ENCODE measurements around the gene PARM1. TPM values are rescaled to one million over a fixed set of nuclear protein-coding genes. Genes with fewer than 3 reads are reported as not detected.

The PARM1 gene
- total and polyA plus RNA-seq, 9 of the 15 experiments (the other 6 are each of a cell fraction or from before 2014, with no cell fraction given): 0.07 TPM; not detected in 8

- no peaks in the 10 kb centered on the region for H4K20me1 ChIP-seq (replicated peaks; ENCODE audit: control insufficient read depth, insufficient read depth, low read length)
- H3K9ac ChIP-seq (ENCODE audit: insufficient read depth in 1 of 2, low read depth in 2 of 2, low read length in 2 of 2): no peak overlapping the region
- no peaks in the 10 kb centered on the region for H3K36me3 ChIP-seq (ENCODE audit: control insufficient read depth, insufficient read depth, low read length)
- DNase-seq (ENCODE audit: extremely low read depth in 1 of 4, low spot score in 3 of 4) (no peak), FAIRE-seq (no peak), ATAC-seq (no peak)
- no peak overlapping the region for H2AFZ ChIP-seq (ENCODE audit: low read depth, low read length)
- H3K4me3 ChIP-seq: no peak overlapping the region
- CTCF ChIA-PET (ENCODE audit: low intra/inter-chr PET ratio): no interaction called here
- H3K27me3 ChIP-seq (ENCODE audit: control insufficient read depth in 2 of 2, insufficient read depth in 2 of 2, low read length in 2 of 2): peaks cover 3 to 22% of the 10 kb centered on the region in 2 experiments; a peak in 3 of 5 replicates
- WGBS (ENCODE audit: insufficient coverage, low coverage, missing lambda C conversion rate): 0% methylated on average over 4 of the region's 4 CpGs
- no peaks in the 10 kb centered on the region for H3K79me2 ChIP-seq (ENCODE audit: control insufficient read depth, insufficient read depth, low read length)
- no TSS peak for BruUV-seq (replicated peaks)
- TF ChIP-seq U2AF2 (optimal IDR thresholded peaks at IDR 0.05; ENCODE audit: low read depth, low read length) (no peak), ZKSCAN1 (IDR thresholded peaks at IDR 0.05; ENCODE audit: low read depth, low read length) (no peak), PTBP1 (IDR thresholded peaks at IDR 0.05; ENCODE audit: low read depth, low read length) (no peak), EP300 (IDR thresholded peaks at IDR 0.05; ENCODE audit: low read length) (no peak), PRMT5 (CRISPR knock-in tag; IDR thresholded peaks at IDR 0.05) (no peak), ZFPM2 (CRISPR knock-in tag; IDR thresholded peaks at IDR 0.05) (no peak), ZNF384 (IDR thresholded peaks at IDR 0.05; ENCODE audit: low read depth, low read length) (no peak), SREBF2 (CRISPR knock-in tag; IDR thresholded peaks at IDR 0.05) (no peak)
- no peak overlapping the region for H3K4me2 ChIP-seq (ENCODE audit: insufficient read depth, low read length)
- no peak overlapping the region for H3K27ac ChIP-seq (ENCODE audit: extremely low read depth, low read depth, low read length)
- intact Hi-C loops (cut with micrococcal nuclease) (no loop called here), in situ Hi-C loops (cut with MboI) (no loop called here)
- H3K9me3 ChIP-seq (replicated peaks; ENCODE audit: control insufficient read depth, insufficient read depth, low read depth, low read length): no peaks in the 10 kb centered on the region
- POLR2A ChIA-PET: no interaction called here
- H3K4me1 ChIP-seq (replicated peaks in 1 of 2; ENCODE audit: control insufficient read depth in 2 of 2, insufficient read depth in 2 of 2, low read length in 2 of 2): peaks cover 0 to 12% of the 10 kb centered on the region in 2 experiments; a peak in 2 of 5 replicates
- H3K9me1 ChIP-seq (ENCODE audit: control insufficient read depth, insufficient read depth, low read length): no peaks in the 10 kb centered on the region
These were observed 2.8 kb upstream of the PARM1 start for GRCh38 chr4:74930162-74930561.

GRCh38 chr4:74931376-74931775 lies 1.5 kb upstream of the PARM1 start:
- no peak for FAIRE-seq
- Histone ChIP-seq H3K9me3 (replicated peaks; ENCODE audit: control insufficient read depth, insufficient read depth, low read depth, low read length) (no peaks in the 10 kb centered on the region), H3K9ac (ENCODE audit: insufficient read depth in 1 of 2, low read depth in 2 of 2, low read length in 2 of 2) (no peak overlapping the region), H3K4me1 (replicated peaks in 1 of 2; ENCODE audit: control insufficient read depth in 2 of 2, insufficient read depth in 2 of 2, low read length in 2 of 2) (peaks cover 0 to 12% of the 10 kb centered on the region in 2 experiments; a peak in 2 of 5 replicates), H3K27ac (ENCODE audit: extremely low read depth, low read depth, low read length) (no peak overlapping the region), H3K79me2 (ENCODE audit: control insufficient read depth, insufficient read depth, low read length) (no peaks in the 10 kb centered on the region), H3K36me3 (ENCODE audit: control insufficient read depth, insufficient read depth, low read length) (no peaks in the 10 kb centered on the region), H3K9me1 (ENCODE audit: control insufficient read depth, insufficient read depth, low read length) (no peaks in the 10 kb centered on the region), H3K4me3 (no peak overlapping the region), H2AFZ (ENCODE audit: low read depth, low read length) (no peak overlapping the region), H4K20me1 (replicated peaks; ENCODE audit: control insufficient read depth, insufficient read depth, low read length) (no peaks in the 10 kb centered on the region), H3K27me3 (ENCODE audit: control insufficient read depth in 2 of 2, insufficient read depth in 2 of 2, low read length in 2 of 2) (peaks cover 3 to 22% of the 10 kb centered on the region in 2 experiments; a peak in 3 of 5 replicates), H3K4me2 (ENCODE audit: insufficient read depth, low read length) (no peak overlapping the region)
- no TSS peak for BruUV-seq (replicated peaks)
- in situ Hi-C loops (cut with MboI): no loop called here
- intact Hi-C loops (cut with micrococcal nuclease): no loop called here
- no peak for ATAC-seq
- ChIA-PET CTCF (ENCODE audit: low intra/inter-chr PET ratio) (no interaction called here), POLR2A (no interaction called here)
- WGBS (ENCODE audit: insufficient coverage, low coverage, missing lambda C conversion rate): 0% methylated on average over 2 of the region's 2 CpGs
- no peak for DNase-seq (ENCODE audit: extremely low read depth in 1 of 4, low spot score in 3 of 4)
- TF ChIP-seq HBP1 (CRISPR knock-in tag; IDR thresholded peaks at IDR 0.05) (no peak), NFYB (IDR thresholded peaks at IDR 0.05; ENCODE audit: extremely low read depth, insufficient read length) (no peak), ZNF263 (CRISPR knock-in tag; IDR thresholded peaks at IDR 0.05; ENCODE audit: borderline replicate concordance) (no peak), MED1 (CRISPR knock-in tag; IDR thresholded peaks at IDR 0.05; ENCODE audit: borderline replicate concordance) (no peak)
